ENCODE data around the gene NR2F2. TPM values are rescaled to one million over a fixed set of nuclear protein-coding genes. Genes with fewer than 3 reads are reported as not detected.

Gene NR2F2
- polyA plus RNA-seq, 1 donor from 2014 or later, result 0.07 TPM

- no peaks in the 10 kb centered on the region for H3K9me3 ChIP-seq (ENCODE audit: low read length)
- H3F3A ChIP-seq (ENCODE audit: insufficient read depth, low read length, poor library complexity, severe bottlenecking), result no peaks in the 10 kb centered on the region
- no peak overlapping the region for H3K9ac ChIP-seq (ENCODE audit: low read length)
- H4K20me1 ChIP-seq (ENCODE audit: insufficient read depth), result no peaks in the 10 kb centered on the region
- no peaks in the 10 kb centered on the region for H3K9me2 ChIP-seq (ENCODE audit: insufficient read depth, low read length)
- TF ChIP-seq EP300 (conservative IDR thresholded peaks at IDR 0.05; ENCODE audit: poor library complexity, severe bottlenecking) (no peak), REST (IDR thresholded peaks at IDR 0.05; ENCODE audit: borderline replicate concordance) (no peak), RAD21 (conservative IDR thresholded peaks at IDR 0.05) (no peak), MXI1 (conservative IDR thresholded peaks at IDR 0.05; ENCODE audit: poor library complexity, severe bottlenecking) (no peak), TAF1 (IDR thresholded peaks at IDR 0.05; ENCODE audit: low read depth) (no peak), SMC3 (conservative IDR thresholded peaks at IDR 0.05; ENCODE audit: poor library complexity) (no peak), EZH2 (IDR thresholded peaks at IDR 0.05; ENCODE audit: borderline replicate concordance, insufficient read depth, low read length, poor library complexity, severe bottlenecking) (no peak)
- TF ChIP-seq, protein P1, sequence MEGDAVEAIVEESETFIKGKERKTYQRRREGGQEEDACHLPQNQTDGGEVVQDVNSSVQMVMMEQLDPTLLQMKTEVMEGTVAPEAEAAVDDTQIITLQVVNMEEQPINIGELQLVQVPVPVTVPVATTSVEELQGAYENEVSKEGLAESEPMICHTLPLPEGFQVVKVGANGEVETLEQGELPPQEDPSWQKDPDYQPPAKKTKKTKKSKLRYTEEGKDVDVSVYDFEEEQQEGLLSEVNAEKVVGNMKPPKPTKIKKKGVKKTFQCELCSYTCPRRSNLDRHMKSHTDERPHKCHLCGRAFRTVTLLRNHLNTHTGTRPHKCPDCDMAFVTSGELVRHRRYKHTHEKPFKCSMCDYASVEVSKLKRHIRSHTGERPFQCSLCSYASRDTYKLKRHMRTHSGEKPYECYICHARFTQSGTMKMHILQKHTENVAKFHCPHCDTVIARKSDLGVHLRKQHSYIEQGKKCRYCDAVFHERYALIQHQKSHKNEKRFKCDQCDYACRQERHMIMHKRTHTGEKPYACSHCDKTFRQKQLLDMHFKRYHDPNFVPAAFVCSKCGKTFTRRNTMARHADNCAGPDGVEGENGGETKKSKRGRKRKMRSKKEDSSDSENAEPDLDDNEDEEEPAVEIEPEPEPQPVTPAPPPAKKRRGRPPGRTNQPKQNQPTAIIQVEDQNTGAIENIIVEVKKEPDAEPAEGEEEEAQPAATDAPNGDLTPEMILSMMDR (IDR thresholded peaks at IDR 0.05; ENCODE audit: poor library complexity, severe bottlenecking), result no peak
- H3K36me3 ChIP-seq (ENCODE audit: insufficient read depth, low read length), result no peaks in the 10 kb centered on the region
- no peak overlapping the region for H3K27ac ChIP-seq (ENCODE audit: low read length)
- no peak overlapping the region for H3K4me2 ChIP-seq (ENCODE audit: low read length)
- peaks cover 100% of the 10 kb centered on the region for H3K27me3 ChIP-seq (ENCODE audit: insufficient read depth, low read depth, low read length)
- no peak overlapping the region for H2AFZ ChIP-seq (ENCODE audit: low read depth, low read length)
- H3K4me3 ChIP-seq (ENCODE audit: low read length), result no peak overlapping the region
- H3K79me2 ChIP-seq (replicated peaks; ENCODE audit: insufficient read depth, low read length), result no peaks in the 10 kb centered on the region
These were observed 28.5 kb downstream of the NR2F2 start for GRCh38 chr15:96358821-96359615.

DNA sequence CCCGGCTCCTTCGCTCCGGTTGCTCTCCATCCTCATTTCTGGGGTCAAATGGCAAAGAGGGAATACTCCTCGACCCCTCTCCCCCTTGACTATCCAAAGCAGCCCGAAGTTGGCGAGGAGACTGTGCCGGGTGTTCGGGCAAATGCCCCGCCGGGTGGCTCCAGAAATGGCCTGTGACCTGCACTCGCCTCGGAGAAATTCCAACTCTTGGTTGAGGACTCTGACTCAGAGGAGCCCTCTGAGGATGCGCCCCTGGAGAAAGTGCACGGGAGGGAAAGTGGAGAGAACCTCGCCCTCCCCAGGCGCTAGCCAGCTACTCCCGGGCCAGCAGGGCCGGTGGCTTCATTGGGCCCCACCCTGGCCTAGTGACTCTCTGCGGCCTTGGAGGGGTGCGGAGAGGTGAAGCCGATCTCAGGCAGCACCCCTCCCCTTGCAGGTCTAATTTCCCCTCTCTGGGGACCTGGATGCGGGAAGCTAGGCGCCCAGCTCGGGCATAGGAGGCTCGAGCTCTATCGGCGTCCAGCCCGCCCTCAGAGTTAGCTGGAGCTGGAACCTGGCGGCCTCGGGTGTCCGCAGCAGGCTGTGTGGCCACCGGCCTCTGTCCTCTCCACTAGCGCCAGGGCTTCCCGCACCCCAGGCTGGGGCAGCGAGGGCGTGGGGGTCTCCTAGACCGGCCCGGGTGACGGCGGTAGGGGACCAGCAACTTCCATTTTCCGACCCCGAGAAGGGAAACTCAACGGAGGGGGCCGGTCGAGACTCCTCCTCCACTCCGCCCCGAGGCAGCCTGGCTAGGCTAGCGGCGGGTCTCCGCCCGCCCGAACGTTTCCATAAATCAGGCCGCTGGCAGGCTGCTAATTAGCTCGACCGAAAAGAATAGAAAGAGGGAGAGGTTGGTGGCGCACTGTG, 29.4 kb downstream of the NR2F2 start:
- Histone ChIP-seq H3K27me3 (ENCODE audit: insufficient read depth, low read depth, low read length) (peaks cover 99% of the 10 kb centered on the region), H3K36me3 (ENCODE audit: insufficient read depth, low read length) (no peaks in the 10 kb centered on the region), H3F3A (ENCODE audit: insufficient read depth, low read length, poor library complexity, severe bottlenecking) (no peaks in the 10 kb centered on the region), H3K79me2 (replicated peaks; ENCODE audit: insufficient read depth, low read length) (no peaks in the 10 kb centered on the region), H4K20me1 (ENCODE audit: insufficient read depth) (no peaks in the 10 kb centered on the region), H3K4me3 (ENCODE audit: low read length) (no peak overlapping the region), H3K9me3 (ENCODE audit: low read length) (no peaks in the 10 kb centered on the region), H3K9ac (ENCODE audit: low read length) (no peak overlapping the region), H3K9me2 (ENCODE audit: insufficient read depth, low read length) (no peaks in the 10 kb centered on the region), H2AFZ (ENCODE audit: low read depth, low read length) (no peak overlapping the region), H3K4me2 (ENCODE audit: low read length) (no peak overlapping the region), H3K27ac (ENCODE audit: low read length) (no peak overlapping the region)
- TF ChIP-seq SMC3 (conservative IDR thresholded peaks at IDR 0.05; ENCODE audit: poor library complexity), result no peak
- no peak for TF ChIP-seq EP300 (conservative IDR thresholded peaks at IDR 0.05; ENCODE audit: poor library complexity, severe bottlenecking)
- TF ChIP-seq REST (IDR thresholded peaks at IDR 0.05; ENCODE audit: borderline replicate concordance), result no peak
- no peak for TF ChIP-seq TAF1 (IDR thresholded peaks at IDR 0.05; ENCODE audit: low read depth)
- peak; percentile 67 for TF ChIP-seq EZH2 (IDR thresholded peaks at IDR 0.05; ENCODE audit: borderline replicate concordance, insufficient read depth, low read length, poor library complexity, severe bottlenecking)
- no peak for TF ChIP-seq RAD21 (conservative IDR thresholded peaks at IDR 0.05)
- TF ChIP-seq, protein P1 (IDR thresholded peaks at IDR 0.05; ENCODE audit: poor library complexity, severe bottlenecking), result no peak

Data from neural cell (in vitro differentiated cells).